T-helper 9 cell (primary cell): ENCODE data around the gene PPID.
"Not testable (repeated sequence)": the region's sequence is repeated elsewhere in the genome, so short reads cannot be mapped to it uniquely, and the experiment has no call there.

ENCODE experiments used
- DNase-seq: peaks from one replicate; pipeline ENCODE4 v3.0.0-alpha.2; 2020

PPID gene

DNA sequence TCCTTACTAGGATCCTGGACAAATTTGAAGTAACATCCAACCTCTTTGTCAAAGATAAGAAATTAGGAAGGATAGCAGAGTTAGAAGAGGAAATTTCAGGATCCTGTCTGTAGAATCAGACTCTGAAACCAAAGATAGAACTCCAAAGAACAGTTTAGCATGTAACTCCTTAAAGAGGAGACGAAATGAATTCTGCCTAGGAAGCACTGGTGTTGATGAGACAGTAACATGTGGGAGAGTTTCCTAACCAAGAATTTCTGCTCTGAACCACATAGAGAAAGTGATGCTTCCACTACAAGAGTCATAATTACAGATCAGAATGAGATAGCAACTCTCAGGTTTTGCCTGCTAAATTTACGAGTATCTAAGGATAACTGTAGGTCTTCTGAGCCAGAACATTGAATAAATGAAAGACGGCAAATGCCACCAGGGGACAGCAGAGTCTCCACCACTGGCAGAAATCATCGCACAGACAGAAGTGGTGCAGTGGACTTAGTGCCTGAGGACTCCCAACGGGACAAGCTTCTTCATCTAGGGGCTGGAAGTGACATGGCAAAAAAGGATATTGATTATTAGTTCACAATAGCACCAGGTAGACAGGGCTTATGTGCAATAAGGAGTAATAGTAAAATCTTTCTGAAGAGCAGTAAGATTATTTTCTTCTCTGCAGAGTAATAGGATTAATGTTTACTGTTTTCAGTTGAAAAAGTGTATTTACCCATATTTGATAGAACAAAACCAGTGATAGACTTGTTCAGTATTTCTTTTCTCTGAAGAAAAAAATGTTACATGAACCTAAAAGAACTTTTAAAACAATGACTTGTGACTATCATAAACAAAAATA, 6.7 kb upstream of the PPID start:
- peak; percentile 32 for DNase-seq

DNA sequence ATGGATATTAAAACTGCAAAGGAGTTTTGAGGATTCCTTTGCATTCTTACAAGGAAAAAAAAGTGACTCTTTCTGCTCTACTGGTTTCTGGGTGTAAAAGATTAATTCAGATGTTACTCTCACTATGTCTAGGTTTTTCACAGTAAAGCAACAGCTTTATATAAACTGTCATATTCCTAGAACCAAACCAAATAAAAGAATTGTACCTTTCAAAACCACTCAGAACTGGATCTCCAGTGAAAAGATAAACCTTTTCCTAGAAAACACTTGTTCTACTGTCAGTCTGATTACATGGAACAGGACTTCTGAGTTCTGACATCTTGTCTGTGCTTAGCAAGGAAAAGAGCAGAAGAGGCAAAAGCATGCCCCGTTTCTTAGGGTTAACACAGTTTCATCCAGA, 5.0 kb upstream of the PPID start:
- no peak for DNase-seq

DNA sequence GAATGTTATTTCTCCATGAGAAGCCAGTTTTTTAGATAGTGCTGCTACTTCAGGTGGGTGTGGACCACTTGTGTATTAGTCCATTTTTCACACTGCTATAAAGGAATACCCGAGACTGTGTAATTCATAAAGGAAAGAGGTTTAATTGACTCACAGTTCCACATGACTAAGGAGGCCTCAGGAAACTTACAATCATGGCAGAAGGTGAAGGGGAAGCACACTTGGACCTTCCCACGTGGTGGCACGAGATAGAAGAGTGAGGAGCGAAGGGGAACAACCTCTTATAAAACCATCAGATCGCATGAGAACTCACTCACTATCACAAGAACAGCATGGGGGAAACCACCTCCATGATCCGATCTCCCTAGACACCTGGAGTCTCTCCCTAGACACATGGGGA, 3.4 kb upstream of the PPID start:
- DNase-seq: no peak

DNA sequence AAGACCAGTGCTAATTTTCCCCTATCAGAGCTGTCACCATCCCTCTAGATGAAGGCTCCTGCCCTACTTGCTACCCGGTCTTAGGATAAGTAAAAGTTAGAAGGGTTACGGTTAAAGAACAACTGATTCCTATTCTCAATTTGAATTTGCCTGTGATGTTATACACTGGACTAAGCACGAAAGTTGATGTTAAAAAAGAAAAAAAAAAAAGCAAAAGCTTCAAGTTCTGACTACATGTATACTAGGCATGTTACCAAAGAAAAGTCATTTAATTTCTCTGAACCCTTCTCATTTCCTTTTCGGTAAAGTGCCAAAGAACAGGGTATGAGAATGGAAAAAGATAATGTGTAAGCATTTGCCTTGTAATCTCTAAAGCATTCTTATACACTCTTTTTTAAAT, 1.4 kb upstream of the PPID start:
- DNase-seq: no peak

DNA sequence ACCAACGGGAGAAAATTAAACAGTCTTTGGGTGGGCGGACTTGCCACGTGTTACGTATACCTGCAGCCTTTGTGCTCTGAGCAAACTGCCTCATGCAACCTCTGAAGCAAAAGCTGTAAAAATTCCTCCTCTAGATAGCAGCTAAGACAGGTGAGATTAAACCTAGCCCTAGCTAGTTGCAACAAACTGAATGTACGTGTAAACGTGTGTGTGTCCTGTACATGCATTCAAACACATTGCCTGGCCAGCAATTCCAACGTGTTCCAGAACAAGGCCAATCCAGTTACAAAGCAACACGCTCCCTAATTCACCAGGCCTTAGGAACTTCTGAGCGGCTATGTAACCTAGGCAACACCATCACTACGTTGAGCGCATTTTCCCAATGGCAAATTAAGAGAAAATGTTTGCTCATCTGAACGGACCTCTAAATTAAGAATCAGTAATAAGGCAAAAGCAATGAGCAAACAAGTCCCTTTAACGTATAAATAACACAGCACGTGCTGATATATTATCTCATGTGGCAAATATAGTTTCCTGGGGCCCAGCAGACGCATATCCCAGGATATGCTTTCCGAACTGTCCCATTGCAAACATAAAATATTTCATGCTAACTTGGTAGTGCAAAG, 792 bp downstream of the PPID start:
- no peak for DNase-seq

DNA sequence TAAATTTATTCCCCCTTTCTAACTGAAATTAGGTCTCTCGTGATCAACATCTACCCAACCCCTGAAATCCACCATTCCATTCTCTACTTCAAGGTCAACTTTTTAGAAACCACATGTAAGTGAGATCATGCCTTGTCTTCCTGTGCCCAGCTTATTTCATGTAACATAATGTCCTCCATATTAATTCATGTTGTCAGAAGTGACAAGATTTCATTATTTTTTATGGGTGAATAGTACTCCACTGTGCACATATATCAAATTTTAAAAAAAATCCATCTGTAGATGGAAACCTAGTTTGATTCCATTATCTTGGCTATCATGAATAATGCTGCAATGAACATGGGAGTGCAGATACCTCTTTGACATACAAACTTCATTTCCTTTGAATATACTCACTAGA, 1.5 kb downstream of the PPID start:
- DNase-seq: no peak

DNA sequence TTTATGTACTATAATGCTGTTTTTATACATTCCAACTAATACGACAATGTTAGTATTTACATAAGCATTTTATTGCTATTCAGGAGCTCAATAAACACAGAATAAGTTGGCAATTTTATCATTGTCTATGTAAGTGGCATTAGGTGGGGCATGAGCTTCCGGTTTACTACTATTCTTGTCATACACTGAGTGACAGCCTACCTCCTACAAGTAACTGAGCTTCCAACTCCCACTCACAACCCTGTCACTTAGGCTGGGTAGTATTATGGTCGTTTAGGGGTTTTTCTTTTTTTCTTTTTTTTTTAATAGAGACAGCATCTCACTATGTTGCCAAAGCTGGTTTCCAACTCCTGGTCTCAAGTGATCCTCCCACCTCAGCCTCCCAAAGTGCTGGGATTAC, 7.4 kb downstream of the PPID start:
- no peak for DNase-seq

DNA sequence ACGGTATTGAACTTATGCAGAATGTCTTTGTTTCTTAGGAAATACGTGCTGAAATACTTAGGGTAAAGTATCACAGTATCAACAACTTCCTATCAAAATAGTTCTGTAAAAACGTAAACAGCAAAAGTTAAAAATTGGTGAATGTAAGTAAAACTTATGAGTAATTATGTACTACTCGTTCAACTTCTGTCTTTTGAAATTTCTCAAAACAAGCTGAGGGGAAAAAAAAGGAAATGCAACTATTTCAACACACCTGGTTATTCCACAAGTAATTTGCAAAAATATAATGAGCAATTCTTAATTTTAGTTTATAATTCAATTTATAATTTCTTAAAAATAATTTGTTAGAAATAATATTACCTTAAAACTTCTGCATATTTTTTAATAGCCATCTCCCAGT, 8.3 kb downstream of the PPID start:
- DNase-seq: no peak

DNA sequence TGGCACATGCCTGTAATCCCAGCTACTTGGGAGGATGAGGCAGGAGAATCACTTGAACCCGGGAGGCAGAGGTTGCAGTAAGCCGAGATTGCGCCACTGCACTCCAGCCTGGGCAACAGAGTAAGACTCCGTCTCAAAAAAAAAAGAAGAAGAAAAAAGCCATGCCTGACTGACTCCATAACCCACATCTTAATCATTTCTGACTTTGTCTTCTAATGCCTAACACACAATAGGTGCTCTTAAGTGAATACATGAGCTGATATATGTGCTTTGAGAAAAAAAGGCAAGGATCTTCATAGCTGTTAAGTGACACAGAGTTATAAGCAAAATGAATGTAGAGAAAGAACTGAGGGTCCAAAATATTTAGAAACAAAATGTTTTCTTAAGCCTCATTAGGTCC, 10.6 kb downstream of the PPID start:
- not testable (repeated sequence) for DNase-seq

DNA sequence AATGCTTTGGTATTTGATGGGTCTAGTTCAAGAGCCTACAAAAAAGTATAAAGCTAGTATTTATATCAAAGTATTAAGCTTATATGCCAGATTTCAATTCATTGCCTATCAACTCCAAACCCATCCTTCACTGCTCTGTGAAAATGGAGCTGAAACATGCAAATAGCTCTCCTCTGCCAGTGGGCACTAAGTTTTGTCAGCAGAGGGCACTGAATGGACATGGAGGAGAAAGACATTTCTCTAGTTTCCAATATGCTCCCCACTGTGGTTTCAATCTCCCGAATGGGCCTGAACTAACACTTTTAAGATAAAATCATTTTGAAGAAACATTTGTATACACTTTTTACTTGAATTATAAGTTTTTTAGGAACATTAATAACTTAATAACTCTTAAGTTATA, 12.4 kb downstream of the PPID start:
- no peak for DNase-seq

DNA sequence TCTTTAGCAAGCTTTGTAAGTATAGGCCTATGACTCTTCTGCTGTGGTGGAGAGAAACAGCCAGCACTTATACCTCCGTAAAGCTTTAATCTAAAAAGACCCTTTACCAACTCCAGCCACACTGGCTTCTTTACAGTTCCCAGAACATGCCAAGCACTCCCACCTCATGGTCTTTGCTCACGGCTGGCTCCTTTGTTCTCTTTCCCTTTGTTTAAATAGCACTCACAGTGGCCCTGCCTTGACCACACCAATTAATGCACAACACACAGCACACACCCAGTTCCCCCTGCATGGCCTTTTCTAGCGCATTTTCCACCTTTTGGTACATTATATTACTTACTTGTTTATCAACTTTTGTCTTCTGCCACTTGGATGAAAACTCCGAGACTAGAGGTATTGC, 18.9 kb downstream of the PPID start:
- DNase-seq: no peak

DNA sequence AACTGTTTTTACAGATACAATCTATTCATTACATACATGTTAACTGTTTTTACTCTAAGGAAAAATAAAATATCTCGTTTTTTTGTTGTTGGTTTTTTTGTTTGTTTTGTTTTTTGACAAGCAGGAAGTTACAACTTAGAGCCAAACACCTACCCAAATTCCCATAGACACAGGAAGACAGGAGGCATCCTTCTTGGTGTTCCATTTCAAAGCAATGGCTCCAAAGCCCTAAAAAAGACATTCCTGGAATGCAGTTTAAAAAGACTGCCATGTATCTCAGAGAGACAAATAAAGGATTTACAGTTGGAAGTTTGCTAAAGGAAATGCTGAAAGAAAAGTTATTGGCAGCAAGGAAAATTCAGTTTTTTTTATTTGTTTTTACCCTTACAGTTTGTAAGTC, 34.4 kb downstream of the PPID start:
- no peak for DNase-seq

DNA sequence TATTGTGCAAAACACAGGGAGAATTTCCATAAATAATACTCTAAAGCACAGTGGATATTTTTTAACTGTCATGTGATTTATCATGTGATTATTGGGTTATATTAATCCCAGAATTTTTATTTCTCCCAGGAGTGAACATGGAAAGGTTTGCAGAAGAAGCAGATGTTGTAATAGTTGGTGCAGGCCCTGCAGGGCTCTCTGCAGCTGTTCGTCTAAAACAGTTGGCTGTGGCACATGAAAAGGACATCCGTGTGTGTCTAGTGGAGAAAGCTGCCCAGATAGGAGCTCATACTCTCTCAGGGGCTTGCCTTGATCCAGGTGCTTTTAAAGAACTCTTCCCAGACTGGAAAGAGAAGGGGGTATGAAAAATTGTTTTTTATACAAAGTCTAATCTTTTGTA, 41.1 kb downstream of the PPID start:
- no peak for DNase-seq

DNA sequence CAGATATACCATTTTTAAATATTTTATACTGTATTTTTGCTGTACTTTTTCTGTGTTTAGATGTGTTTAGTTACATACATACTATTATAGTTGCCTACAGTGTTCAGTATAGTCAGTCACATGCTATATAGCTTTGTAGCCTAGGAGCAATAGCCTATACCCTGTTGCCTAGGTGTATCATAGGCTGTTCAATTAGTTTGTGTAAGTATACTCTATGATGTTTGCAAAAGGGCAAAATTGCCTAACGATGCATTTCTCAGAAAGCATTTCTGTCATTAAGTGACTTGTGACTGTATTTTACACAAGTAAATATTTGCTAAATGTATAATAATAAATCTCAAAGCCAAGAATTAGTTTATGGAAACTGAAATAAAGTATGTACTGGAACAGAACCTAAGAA, 41.6 kb downstream of the PPID start:
- DNase-seq: no peak

DNA sequence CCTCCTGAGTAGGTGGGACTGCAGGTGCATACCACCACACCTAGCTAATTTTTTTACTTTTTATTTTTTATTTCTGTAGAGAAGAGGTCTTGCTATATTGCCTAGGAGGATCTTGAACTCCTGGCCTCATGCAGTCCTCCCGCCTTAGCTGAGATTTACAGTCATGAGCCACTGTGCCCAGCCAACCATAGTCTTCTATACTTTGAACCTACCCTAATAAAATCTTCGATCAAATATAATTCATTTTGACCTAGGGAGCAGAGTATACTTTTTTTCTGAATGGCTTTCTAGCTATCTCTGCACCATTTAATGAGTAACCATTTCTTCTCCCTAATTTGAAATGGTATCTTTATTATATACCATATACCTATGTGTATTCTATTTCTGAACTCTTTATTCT, 44.4 kb downstream of the PPID start:
- DNase-seq: no peak

DNA sequence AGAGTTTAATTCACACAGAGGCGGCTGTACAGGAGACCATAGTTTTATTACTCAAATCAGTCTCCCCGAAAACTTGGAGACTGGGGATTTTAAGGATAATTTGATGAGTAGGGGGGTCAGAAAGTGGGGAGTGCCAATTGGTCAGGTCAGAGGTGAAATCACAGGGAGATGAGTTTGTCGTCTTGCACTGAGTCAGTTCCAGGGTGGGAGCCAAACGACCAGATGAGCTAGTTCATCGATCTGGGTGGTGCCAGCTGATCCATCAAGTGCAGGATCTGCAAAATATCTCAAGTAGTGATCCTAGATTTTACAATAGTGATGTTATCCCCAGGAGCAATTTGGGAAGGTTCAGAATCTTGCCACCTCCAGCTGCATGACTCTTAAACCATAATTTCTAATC, 47.1 kb downstream of the PPID start:
- no peak for DNase-seq

DNA sequence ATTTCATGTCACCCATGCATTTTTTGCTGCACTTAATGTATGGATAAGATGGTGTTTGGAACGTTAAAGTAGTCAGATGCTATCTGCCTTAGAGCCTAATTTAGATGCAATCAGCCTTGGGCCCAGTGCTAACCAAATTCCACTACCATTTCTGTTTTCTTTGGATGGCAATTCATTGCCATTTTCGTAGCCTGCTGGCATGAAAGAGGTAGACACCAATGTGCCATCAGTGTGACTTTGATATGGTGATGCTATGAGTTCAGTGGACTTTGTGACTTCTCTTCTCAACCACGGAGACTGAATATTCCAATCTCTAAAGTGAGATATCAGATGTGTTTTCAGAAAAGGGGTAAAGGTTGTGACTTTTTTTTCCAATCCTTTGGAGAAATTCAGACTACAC, 49.6 kb downstream of the PPID start:
- DNase-seq: no peak

DNA sequence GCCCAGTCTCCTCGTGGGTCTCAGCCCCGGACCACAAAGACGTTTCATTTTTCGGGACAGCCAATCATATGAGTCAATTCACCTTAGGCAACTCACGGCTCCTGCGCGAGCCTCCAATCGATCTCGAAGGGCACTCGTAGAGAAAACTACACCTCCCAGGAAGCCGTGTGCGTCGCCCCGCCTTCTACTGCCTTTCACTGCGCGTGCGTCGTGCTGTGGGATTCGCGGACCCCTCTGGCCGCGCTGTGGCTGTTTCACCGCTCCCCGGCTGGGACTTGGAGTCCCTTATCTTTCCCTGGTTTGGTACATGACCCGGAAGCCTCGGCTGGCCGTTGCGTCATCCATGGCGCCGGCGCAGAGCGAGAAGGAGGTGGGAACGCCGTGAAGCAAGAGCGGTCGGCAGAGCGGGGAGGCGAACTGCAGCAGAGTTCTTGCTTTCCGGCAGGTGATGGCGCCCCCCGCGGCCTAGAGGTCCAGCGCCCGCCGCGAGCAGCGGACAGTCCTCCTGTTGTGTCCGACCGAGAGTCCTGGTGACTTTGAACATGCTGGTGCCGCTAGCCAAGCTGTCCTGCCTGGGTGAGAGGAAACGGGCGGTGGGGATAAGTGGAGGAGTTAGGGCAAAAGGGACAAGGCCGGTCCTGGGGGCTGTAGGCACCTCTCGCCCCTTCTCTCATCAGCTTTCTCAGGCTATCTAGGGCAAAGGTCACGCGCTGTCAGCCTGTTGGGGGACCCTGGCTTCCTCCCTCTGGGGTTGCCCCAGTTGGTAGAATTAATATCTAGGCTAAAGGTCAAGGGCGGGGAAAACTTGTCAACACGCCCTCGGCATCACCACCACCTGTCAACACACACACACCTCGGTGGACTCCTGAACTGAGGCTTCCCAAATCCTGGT, 51.0 kb downstream of the PPID start, which contains the start of gene ETFDH:
Gene ETFDH (plus strand): TSS at position 382 of the 892 bp plus-strand sequence. CDS start 161 bp downstream, at position 543.
- DNase-seq: peak; percentile 95

DNA sequence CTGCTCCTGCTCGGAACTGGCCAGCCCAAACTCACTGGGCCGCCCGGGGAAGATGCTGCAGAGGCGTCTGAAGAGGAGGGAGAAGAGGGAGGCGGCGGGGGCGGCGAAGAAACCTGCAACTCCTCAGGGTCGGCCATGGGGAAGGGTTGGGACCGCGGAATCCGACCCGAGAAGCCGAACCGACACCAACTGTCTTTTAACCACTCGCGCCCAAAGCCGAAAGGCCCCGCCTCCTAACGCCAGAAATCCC, 51.6 kb downstream of the PPID start, which contains the start of gene C4orf46:
Gene C4orf46 (minus strand): TSS at position 223 of the 250 bp plus-strand sequence. CDS start 86 bp downstream, at position 137.
- no peak for DNase-seq

DNA sequence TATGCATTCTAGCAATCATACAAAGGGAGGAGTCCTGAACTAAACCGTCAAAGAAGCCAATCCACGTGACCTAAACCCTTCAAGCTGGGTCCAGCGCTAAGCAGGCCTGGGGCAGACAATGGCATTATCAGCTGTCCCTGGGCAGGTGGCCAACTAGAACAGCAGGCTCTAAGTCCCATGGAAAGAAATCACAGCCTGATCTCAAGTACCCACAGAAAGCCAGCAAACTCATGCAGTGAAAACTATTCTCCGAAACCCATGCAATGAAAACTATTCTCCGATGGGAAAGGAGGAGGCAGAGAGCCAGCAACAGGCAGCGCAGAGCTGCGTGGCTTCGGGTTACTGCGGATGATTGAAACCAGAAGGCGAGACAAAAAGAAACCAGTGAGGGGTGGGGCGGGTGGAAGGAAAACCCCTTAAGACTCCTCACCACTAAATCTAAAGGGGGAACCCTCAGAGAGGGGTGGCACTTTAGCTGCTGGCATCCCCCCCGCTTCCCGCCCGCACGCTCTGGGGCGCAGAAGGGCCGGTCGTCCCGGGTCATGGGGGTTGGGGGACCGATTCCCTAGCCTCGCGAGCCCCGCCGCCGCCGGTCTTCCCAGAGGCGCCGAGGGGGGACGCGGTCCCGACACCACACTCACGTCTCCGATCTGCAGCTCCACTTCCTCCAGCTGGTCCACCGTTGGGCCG, 52.1 kb downstream of the PPID start:
- no peak for DNase-seq

DNA sequence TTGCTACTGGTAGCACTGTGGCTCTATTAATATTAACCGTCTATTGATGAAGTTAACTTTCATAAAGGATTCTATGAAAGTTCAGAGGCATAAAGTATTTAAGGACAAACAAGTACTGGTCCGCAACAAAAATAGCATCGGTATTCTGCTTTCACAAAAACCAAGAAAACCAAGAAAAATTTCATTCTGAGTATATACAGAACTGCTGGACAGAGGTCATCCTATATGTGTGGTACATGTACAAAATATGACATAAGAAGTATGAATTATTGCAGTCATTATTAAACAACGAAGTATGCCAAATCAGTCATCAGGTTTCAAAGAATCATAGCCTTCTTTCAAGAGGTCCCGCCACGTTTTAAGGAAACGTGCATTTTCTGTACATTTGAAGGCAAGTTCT, 53.9 kb downstream of the PPID start:
- DNase-seq: no peak

DNA sequence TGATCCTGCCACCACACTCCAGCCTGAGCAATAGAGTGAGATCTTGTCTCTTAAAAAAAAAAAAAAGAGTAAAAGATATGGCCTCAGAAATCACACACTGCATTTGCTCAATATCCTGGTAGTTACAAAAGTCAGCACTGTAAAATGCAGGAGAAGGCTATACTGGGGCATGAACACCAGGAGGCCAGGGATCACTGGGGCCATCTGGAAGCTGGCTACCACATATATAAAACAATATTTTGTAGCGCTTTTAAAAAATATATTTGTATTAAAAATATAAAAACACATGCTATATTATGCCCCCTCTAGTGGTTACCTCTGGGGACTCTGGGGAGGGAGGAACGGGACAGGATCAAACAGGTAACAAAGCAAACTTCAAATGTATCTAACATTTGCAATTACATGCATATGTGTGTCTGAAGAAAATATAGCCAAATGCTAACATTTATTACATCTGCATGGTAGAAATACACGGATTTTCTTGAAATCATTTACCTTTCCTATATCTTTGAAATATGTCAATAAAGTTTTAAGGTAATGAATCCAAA, 55.5 kb downstream of the PPID start:
- no peak for DNase-seq

DNA sequence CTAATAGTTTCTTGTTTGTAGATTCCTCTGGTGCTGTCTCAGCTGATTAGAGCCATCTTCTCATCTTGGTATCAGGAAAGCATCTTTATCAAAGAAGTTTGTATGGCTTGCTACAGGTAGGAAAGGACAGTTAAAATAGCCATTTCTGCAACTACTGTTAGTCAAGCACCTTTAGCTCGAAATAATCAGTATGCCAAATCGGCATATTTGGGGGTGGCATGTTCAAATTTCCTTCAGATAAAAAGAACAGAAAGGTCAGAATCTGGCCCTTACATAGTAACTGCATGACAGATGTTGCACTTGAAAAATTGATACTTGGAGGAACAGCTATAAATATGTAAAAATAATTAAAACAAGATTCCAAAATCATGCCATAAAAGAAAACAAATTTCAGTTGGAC, 56.3 kb downstream of the PPID start:
- DNase-seq: no peak
